ENCODE measurements around the gene COL4A1.

COL4A1 gene

GRCh38 chr13:110306960-110307766 lies at the start of gene COL4A1, which contains the start of gene COL4A2:
Gene COL4A1, minus strand, starts transcription at chr13:110307157. Its CDS starts 130 bp downstream, at chr13:110307027.
Gene COL4A2, plus strand, starts transcription at chr13:110307284. Its CDS starts 620 bp downstream, at chr13:110307904.
- peak; percentile 88 for DNase-seq (ENCODE audit: low spot score)

- peak; percentile 85 for DNase-seq (ENCODE audit: low spot score)
These were observed 49.4 kb upstream of the COL4A1 start for GRCh38 chr13:110356362-110356761.

GRCh38 chr13:110354715-110355473 lies 47.9 kb upstream of the COL4A1 start:
- no peak for DNase-seq (ENCODE audit: low spot score)

GRCh38 chr13:110354123-110354627 lies 47.2 kb upstream of the COL4A1 start:
- no peak for DNase-seq (ENCODE audit: low spot score)

- DNase-seq (ENCODE audit: low spot score), result no peak
These were observed 46.5 kb upstream of the COL4A1 start for GRCh38 chr13:110353339-110353977.

GRCh38 chr13:110352735-110353134 lies 45.8 kb upstream of the COL4A1 start:
- DNase-seq (ENCODE audit: low spot score), result no peak

GRCh38 chr13:110351636-110352420 lies 44.9 kb upstream of the COL4A1 start:
- peak; percentile 59 for DNase-seq (ENCODE audit: low spot score)

- DNase-seq (ENCODE audit: low spot score), result peak; percentile 74
These were observed 43.6 kb upstream of the COL4A1 start for GRCh38 chr13:110350509-110350908.

GRCh38 chr13:110350049-110350448 lies 43.1 kb upstream of the COL4A1 start:
- no peak for DNase-seq (ENCODE audit: low spot score)

- DNase-seq (ENCODE audit: low spot score), result no peak
These were observed 42.3 kb upstream of the COL4A1 start for GRCh38 chr13:110349239-110349638.

- no peak for DNase-seq (ENCODE audit: low spot score)
These were observed 41.5 kb upstream of the COL4A1 start for GRCh38 chr13:110348309-110349105.

GRCh38 chr13:110347535-110348308 lies 40.8 kb upstream of the COL4A1 start:
- DNase-seq (ENCODE audit: low spot score), result peak; percentile 100

GRCh38 chr13:110347088-110347487 lies 40.1 kb upstream of the COL4A1 start:
- DNase-seq (ENCODE audit: low spot score), result no peak

- peak; percentile 79 for DNase-seq (ENCODE audit: low spot score)
These were observed 39.7 kb upstream of the COL4A1 start for GRCh38 chr13:110346661-110347067.

- DNase-seq (ENCODE audit: low spot score), result no peak
These were observed 38.7 kb upstream of the COL4A1 start for GRCh38 chr13:110345701-110346100.

GRCh38 chr13:110345266-110345665 lies 38.3 kb upstream of the COL4A1 start:
- DNase-seq (ENCODE audit: low spot score), result no peak

- peak; percentile 73 for DNase-seq (ENCODE audit: low spot score)
These were observed 37.4 kb upstream of the COL4A1 start for GRCh38 chr13:110344320-110344719.

- DNase-seq (ENCODE audit: low spot score), result peak; percentile 86
These were observed 36.4 kb upstream of the COL4A1 start for GRCh38 chr13:110343241-110343865.

- no peak for DNase-seq (ENCODE audit: low spot score)
These were observed 35.5 kb upstream of the COL4A1 start for GRCh38 chr13:110342474-110342873.

Data from kidney tubule cell (primary cell).